Cardiac fibroblast (primary cell): Measurements from ENCODE around the gene PLEKHG3.

ENCODE experiments used
- DNase-seq, 2 donors: peaks; one replicate each; pipeline versions ENCODE4 v3.0.0 to v3.0.0-alpha.2; 2010; ENCODE audit warnings: low read depth in 2 of 2
- H3K4me3 ChIP-seq, 2 donors: replicated peaks in 1 of 2; 1 replicate in 1 of 2; 2 replicates in 1 of 2; pipeline ENCODE4 v1.5.1; 2011; ENCODE audit warnings: low read depth in 2 of 2, low read length in 2 of 2, mild to moderate bottlenecking in 2 of 2, moderate library complexity in 1 of 2
- TF ChIP-seq, protein P1 (sequence below): IDR thresholded peaks from one replicate; pipeline ENCODE4 v1.5.1; 2011; ENCODE audit warnings: low read depth, mild to moderate bottlenecking, low read length, inconsistent platforms

The PLEKHG3 gene

DNA sequence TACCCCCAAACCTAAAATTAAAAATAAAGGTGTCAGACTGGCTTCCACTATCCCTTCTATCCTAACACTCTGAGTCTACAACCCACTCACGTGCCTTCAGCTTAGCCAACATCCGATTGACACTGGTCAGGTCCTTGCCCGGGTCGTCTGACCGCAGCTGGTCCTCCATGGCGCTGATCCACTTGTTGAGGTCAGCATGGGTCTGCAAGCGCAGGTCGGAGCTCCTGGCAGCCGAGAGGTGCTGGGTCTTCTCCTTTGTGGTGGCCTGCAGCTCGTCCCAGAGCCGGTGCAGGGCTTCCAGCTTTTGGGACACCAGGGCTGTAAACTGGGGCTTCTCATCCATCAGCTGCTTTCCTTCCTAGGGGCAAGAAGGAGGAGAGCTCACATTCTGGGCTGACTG, 78.0 kb downstream of the PLEKHG3 start:
- no peak for DNase-seq
- TF ChIP-seq, protein P1, sequence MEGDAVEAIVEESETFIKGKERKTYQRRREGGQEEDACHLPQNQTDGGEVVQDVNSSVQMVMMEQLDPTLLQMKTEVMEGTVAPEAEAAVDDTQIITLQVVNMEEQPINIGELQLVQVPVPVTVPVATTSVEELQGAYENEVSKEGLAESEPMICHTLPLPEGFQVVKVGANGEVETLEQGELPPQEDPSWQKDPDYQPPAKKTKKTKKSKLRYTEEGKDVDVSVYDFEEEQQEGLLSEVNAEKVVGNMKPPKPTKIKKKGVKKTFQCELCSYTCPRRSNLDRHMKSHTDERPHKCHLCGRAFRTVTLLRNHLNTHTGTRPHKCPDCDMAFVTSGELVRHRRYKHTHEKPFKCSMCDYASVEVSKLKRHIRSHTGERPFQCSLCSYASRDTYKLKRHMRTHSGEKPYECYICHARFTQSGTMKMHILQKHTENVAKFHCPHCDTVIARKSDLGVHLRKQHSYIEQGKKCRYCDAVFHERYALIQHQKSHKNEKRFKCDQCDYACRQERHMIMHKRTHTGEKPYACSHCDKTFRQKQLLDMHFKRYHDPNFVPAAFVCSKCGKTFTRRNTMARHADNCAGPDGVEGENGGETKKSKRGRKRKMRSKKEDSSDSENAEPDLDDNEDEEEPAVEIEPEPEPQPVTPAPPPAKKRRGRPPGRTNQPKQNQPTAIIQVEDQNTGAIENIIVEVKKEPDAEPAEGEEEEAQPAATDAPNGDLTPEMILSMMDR = no peak
- H3K4me3 ChIP-seq = no peak overlapping the region

DNA sequence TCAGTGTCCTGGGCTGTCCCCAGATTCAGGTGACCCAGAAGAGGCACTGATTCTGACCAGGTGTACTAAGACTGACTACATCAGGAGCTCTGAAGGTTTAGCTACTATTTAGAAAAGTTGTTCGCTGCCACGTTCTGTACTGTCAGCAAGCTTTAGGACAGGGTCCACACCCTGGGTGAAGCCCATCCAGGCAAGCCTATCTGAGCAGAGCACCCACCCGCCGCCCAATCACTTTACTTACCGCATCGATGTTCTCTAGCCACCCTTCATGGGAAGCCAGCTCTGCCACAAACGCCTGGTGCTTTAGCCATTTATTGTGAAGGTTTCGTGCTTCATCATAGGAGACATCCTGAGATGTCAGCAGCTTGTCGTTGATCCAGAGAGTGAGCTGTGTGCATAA, 79.8 kb downstream of the PLEKHG3 start:
- TF ChIP-seq, protein P1 = no peak
- no peak for DNase-seq
- no peak overlapping the region for H3K4me3 ChIP-seq

DNA sequence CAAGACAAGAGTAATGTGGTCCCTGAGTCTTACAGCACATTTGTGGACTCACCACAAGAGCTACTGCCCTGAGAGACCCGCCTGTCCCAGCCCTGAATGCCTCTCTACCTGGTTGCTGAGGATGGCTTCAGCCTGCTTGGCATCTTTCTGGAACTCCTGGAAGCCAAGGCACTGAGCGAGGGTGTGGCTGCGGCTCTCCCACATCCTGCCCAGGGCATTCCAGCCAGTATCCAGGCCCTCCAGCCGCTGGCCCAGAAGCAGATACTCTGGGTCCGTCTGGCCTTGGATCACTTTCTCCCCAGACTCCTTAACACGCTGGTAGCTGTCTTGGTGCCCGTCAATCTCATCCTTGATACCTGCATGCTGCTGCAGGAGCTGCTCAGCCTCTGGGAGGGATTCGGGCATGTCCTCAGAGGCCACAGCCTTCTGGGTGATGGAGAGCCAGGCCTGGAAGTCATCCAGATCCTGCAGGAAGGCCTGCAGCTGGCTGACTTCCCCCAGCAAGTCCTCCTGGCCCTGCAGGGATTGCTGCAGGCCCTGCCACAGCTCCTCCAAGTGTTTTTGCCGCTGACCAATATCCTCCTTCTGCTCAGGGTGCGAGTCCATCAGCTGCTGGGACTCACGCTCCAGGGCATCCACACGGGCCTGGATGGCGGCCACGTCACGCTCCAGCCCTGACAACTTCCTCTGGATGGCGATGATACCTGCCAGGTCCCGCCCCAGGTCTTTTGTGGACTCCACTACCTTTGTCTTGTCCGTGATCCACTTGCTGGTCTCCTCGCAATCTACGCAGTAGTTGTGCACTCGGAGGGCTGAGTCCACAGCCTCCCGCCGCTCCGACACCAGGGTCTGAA, 82.3 kb downstream of the PLEKHG3 start:
- DNase-seq = peak in 1 of 2 donors; percentile 67
- TF ChIP-seq, protein P1 = no peak
- no peak overlapping the region for H3K4me3 ChIP-seq

DNA sequence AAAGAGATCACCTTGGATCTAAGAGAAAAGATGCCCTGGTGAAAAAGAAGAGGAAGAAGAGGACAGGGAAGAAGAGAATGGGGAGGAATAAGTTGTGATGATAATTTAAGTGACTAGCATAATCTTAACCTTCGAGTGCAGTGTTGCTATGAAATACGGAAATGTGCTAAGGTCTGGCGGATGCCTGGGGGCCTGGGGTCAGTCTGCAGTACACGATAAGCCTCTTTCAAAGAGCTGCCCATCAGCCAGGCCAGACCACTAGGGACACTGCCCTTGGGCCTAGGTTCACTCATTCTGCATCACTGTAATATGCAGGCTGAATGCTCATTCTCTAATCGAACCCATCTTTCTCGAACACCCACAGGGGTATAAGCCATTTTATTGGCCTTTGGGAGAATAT, 83.4 kb downstream of the PLEKHG3 start:
- DNase-seq = no peak
- no peak overlapping the region for H3K4me3 ChIP-seq
- TF ChIP-seq, protein P1 = no peak

DNA sequence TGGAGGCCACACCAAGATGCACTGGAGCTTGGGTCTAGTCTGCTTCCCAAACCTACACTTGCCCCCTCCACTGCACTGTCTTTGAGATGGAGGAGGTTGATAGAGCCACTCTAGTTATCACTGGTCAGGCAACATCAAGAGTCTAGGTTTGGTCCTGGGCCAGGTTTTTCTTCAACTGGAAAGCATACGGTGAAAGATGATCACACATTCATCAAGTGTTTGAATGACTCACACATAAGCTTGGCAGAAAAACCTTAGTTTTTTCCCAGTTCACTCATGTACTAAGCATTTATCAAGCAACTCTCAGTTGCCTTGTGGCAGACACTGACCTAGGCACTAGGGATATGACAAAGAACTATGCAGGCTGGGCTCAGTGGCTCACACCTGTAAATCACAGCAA, 84.5 kb downstream of the PLEKHG3 start:
- TF ChIP-seq, protein P1 = no peak
- DNase-seq = peak; percentile 85 to 93

DNA sequence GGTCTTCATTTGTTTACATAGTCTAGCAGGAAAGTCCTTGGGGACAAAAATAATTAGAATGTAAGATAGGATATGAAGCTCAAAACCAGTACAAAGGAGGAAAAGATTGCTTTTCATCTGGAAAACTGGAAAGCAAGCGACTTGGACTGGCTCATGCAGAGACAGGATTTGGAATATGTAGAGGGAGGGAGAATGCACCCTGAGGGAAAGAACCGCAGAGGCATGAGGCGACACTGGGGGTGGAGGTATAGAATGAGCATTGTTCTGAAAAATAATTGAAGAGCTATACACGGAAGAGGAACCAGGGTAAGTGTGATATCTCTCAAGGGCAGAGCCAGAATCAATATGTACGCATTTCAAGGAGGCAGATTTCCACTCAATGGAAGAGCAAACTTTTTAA, 85.5 kb downstream of the PLEKHG3 start:
- TF ChIP-seq, protein P1 = no peak
- no peak overlapping the region for H3K4me3 ChIP-seq
- DNase-seq = no peak

More for the DNA sequence above, 84.5 kb downstream of the PLEKHG3 start:
- H3K4me3 ChIP-seq = no peak overlapping the region
